ENCODE data around the gene FOXQ1. TPM values are rescaled to one million over a fixed set of nuclear protein-coding genes. Genes with fewer than 3 reads are reported as not detected.

The FOXQ1 gene, protein sequence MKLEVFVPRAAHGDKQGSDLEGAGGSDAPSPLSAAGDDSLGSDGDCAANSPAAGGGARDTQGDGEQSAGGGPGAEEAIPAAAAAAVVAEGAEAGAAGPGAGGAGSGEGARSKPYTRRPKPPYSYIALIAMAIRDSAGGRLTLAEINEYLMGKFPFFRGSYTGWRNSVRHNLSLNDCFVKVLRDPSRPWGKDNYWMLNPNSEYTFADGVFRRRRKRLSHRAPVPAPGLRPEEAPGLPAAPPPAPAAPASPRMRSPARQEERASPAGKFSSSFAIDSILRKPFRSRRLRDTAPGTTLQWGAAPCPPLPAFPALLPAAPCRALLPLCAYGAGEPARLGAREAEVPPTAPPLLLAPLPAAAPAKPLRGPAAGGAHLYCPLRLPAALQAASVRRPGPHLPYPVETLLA
- not detected for total RNA-seq

GRCh38 chr6:1311400-1312202 is at the start of gene FOXQ1:
FOXQ1 (plus strand) TSS chr6:1312098; CDS start chr6:1312705, 607 bp downstream.
- no peak for ATAC-seq (ENCODE audit: low FRiP score)
- DNase-seq (ENCODE audit: low spot score), result no peak
- TF ChIP-seq, protein P1, sequence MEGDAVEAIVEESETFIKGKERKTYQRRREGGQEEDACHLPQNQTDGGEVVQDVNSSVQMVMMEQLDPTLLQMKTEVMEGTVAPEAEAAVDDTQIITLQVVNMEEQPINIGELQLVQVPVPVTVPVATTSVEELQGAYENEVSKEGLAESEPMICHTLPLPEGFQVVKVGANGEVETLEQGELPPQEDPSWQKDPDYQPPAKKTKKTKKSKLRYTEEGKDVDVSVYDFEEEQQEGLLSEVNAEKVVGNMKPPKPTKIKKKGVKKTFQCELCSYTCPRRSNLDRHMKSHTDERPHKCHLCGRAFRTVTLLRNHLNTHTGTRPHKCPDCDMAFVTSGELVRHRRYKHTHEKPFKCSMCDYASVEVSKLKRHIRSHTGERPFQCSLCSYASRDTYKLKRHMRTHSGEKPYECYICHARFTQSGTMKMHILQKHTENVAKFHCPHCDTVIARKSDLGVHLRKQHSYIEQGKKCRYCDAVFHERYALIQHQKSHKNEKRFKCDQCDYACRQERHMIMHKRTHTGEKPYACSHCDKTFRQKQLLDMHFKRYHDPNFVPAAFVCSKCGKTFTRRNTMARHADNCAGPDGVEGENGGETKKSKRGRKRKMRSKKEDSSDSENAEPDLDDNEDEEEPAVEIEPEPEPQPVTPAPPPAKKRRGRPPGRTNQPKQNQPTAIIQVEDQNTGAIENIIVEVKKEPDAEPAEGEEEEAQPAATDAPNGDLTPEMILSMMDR (IDR thresholded peaks at IDR 0.05), result no peak

DNA sequence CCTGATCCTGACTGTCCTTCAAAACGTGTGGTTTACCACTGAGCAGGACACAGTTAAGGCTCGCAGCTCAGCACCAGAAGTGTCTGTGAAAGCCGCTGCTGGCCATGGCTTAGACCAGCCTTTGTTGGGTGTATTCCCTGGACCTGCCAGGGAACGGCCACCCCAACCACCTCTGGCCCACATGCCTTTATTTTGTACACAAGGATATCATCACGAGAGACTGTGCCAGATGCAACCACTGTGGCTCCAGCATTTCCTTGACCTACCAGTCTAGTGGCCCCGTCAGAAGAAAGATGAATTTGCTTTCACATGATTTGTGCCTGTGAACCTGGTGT is 49.2 kb upstream of the FOXQ1 start:
- TF ChIP-seq, protein P1 (IDR thresholded peaks at IDR 0.05), result no peak
- DNase-seq (ENCODE audit: low spot score) (no peak), ATAC-seq (ENCODE audit: low FRiP score) (no peak)

GRCh38 chr6:1263039-1263849 is 48.7 kb upstream of the FOXQ1 start:
- TF ChIP-seq, protein P1 (IDR thresholded peaks at IDR 0.05), result no peak
- ATAC-seq (ENCODE audit: low FRiP score), result no peak
- no peak for DNase-seq (ENCODE audit: low spot score)

- DNase-seq (ENCODE audit: low spot score), result no peak
- no peak for ATAC-seq (ENCODE audit: low FRiP score)
- TF ChIP-seq, protein P1 (IDR thresholded peaks at IDR 0.05), result no peak
Measured at GRCh38 chr6:1263850-1264377, 48.0 kb upstream of the FOXQ1 start.

DNA sequence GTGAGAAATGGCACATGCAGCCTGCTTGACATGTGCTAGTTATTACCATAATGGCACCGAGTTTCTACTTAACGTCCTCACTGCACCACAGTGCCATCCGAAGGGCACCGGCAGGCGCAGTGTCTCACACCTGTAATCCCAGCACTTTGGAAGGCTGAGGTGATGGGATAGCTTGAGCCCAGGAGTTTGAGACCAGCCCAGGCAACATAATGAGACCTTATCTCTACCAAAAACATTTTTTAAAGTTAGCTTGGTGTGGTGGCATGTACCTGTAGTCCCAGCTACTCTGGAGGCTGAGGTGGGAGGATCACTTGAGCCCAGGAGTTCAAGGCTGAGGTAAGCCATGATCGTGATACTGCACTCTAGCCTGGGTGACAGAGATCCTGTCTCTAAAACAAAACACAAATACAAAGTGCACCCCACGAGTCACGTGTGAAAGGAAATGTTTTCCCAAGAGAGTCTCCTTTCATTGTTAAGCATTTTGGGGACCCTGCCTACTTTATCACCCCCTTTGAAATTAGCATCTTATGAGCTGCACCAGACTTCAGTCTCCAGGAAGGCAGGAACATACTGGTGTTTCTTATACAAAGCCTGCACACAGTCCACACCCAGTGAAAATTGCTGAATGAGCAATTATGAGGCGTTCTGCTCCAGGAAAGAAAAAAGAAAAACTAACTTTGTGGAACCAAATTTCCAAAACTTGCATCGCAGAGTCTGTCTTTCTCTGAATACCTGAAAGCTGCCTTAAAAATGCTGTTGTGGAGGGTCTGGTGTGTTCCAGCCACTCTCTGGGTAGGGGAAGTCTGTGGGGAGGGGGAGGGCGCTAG is 47.1 kb upstream of the FOXQ1 start:
- ATAC-seq (ENCODE audit: low FRiP score) (no peak), DNase-seq (ENCODE audit: low spot score) (no peak)
- TF ChIP-seq, protein P1 (IDR thresholded peaks at IDR 0.05), result no peak

DNA sequence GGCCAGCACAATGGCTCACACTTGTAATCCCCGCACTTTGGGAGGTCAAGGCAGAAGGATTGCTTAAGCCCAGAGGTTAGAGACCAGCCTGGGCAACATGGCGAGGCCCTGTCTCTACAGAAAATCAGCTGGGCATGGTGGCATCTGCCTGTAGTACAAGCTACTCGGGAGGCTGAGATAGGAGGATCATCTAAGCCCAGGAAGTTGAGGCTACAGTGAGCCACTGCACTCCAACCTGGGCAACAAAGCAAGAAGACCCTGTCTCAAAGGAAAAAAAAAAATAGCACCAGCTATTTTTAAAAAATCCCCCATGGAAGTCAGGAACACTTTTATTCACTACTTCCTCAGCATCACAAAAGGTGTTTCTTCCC is 45.2 kb upstream of the FOXQ1 start:
- TF ChIP-seq, protein P1 (IDR thresholded peaks at IDR 0.05), result no peak
- DNase-seq (ENCODE audit: low spot score), result no peak
- no peak for ATAC-seq (ENCODE audit: low FRiP score)

Measured in omental fat pad (tissue), 4 donors.